Activated effector memory CD4-positive, alpha-beta T cell treated with Interleukin-2 at 50 U/mL for 16 hours (primary cell): ENCODE results near the gene GMPR2.

Source experiments
- DNase-seq: peaks from one replicate; pipeline ENCODE4 v3.0.0-alpha.2; 2020

The GMPR2 gene

GRCh38 chr14:24270537-24271133 lies 37.9 kb downstream of the GMPR2 start:
- no peak for DNase-seq

- DNase-seq: peak; percentile 92
These were observed 38.6 kb downstream of the GMPR2 start, which contains the start of gene RABGGTA for GRCh38 chr14:24271134-24271833. Gene RABGGTA, minus strand, starts transcription at chr14:24271597. Its CDS starts 482 bp downstream, at chr14:24271115.

- DNase-seq: no peak
These were observed 39.1 kb downstream of the GMPR2 start for GRCh38 chr14:24271834-24272263.

- no peak for DNase-seq
These were observed 39.7 kb downstream of the GMPR2 start for GRCh38 chr14:24272467-24272866.

- no peak for DNase-seq
These were observed 40.8 kb downstream of the GMPR2 start for GRCh38 chr14:24273422-24273998.

- DNase-seq: no peak
These were observed 41.4 kb downstream of the GMPR2 start for GRCh38 chr14:24274101-24274543.

GRCh38 chr14:24277071-24277470 lies 44.3 kb downstream of the GMPR2 start:
- no peak for DNase-seq

GRCh38 chr14:24277606-24278321 lies 45.0 kb downstream of the GMPR2 start:
- no peak for DNase-seq

GRCh38 chr14:24278424-24278823 lies 45.7 kb downstream of the GMPR2 start:
- DNase-seq: no peak

GRCh38 chr14:24279301-24280186 lies 46.8 kb downstream of the GMPR2 start:
- DNase-seq: peak; percentile 20

- no peak for DNase-seq
These were observed 48.2 kb downstream of the GMPR2 start for GRCh38 chr14:24280797-24281460.

- DNase-seq: no peak
These were observed 48.9 kb downstream of the GMPR2 start for GRCh38 chr14:24281636-24282035.

GRCh38 chr14:24282736-24283135 lies 50.0 kb downstream of the GMPR2 start:
- DNase-seq: no peak

- DNase-seq: no peak
These were observed 51.2 kb downstream of the GMPR2 start for GRCh38 chr14:24283796-24284460.

- no peak for DNase-seq
These were observed 51.8 kb downstream of the GMPR2 start for GRCh38 chr14:24284501-24285035.

GRCh38 chr14:24285351-24285750 lies 52.6 kb downstream of the GMPR2 start:
- DNase-seq: no peak

GRCh38 chr14:24286996-24287395 lies 54.3 kb downstream of the GMPR2 start:
- no peak for DNase-seq
